Liver (tissue), 9 donors: ENCODE data around the gene C6orf163. TPM values are rescaled to one million over a fixed set of nuclear protein-coding genes. Genes with fewer than 3 reads are reported as not detected.

Source experiments
- DNase-seq: peaks from one replicate; pipeline ENCODE4 v3.0.0-alpha.2; 2017; ENCODE audit warnings: low spot score
- H3K27ac ChIP-seq, 2 donors: one replicate each; pipeline ENCODE4 v1.7.0; 2013; ENCODE audit warnings: inconsistent platforms in 2 of 2, low read length in 2 of 2, control low read depth in 1 of 2, low read depth in 1 of 2, mild to moderate bottlenecking in 1 of 2
- H3K27me3 ChIP-seq, 4 donors: one replicate each; pipeline versions ENCODE4 v1.6.1 to v1.7.0; 2013; ENCODE audit warnings: low read length in 3 of 4, inconsistent platforms in 1 of 4, mild to moderate bottlenecking in 1 of 4, moderate library complexity in 1 of 4; ENCODE audit not compliant: control insufficient read depth in 4 of 4, insufficient read depth in 4 of 4
- H3K36me3 ChIP-seq, 4 donors: one replicate each; pipeline versions ENCODE4 v1.6.1 to v1.7.0; 2013; ENCODE audit warnings: low read length in 3 of 4, mild to moderate bottlenecking in 3 of 4, low read depth in 1 of 4, moderate library complexity in 1 of 4; ENCODE audit not compliant: control insufficient read depth in 4 of 4, insufficient read depth in 3 of 4
- H3K4me1 ChIP-seq, 4 donors: one replicate each; pipeline versions ENCODE4 v1.6.1 to v1.7.0; 2013; ENCODE audit warnings: low read length in 3 of 4, mild to moderate bottlenecking in 3 of 4, moderate library complexity in 1 of 4; ENCODE audit not compliant: control insufficient read depth in 4 of 4, insufficient read depth in 4 of 4
- H3K4me3 ChIP-seq, 3 donors: one replicate each; pipeline versions ENCODE4 v1.6.1 to v1.7.0; 2013; ENCODE audit warnings: low read length in 3 of 3, control low read depth in 1 of 3, low read depth in 1 of 3, mild to moderate bottlenecking in 1 of 3
- H3K9ac ChIP-seq, 2 donors: one replicate each; pipeline ENCODE4 v1.7.0; 2013; ENCODE audit warnings: low read length in 2 of 2, mild to moderate bottlenecking in 2 of 2, moderate library complexity in 2 of 2, control low read depth in 1 of 2, low read depth in 1 of 2
- H3K9me3 ChIP-seq, 4 donors: one replicate each; pipeline versions ENCODE4 v1.6.1 to v1.7.0; 2013; ENCODE audit warnings: low read length in 3 of 4; ENCODE audit not compliant: control insufficient read depth in 4 of 4
- ATF3 ChIP-seq: IDR thresholded peaks from 2 replicates; pipeline ENCODE4 v1.6.1; 2016; ENCODE audit warnings: antibody characterized with exemption
- FOXA1 ChIP-seq: IDR thresholded peaks from 2 replicates; pipeline ENCODE4 v1.6.1; 2016; ENCODE audit warnings: antibody characterized with exemption
- FOXA2 ChIP-seq: IDR thresholded peaks from 2 replicates; pipeline ENCODE4 v1.6.1; 2016; ENCODE audit warnings: antibody characterized with exemption
- HNF4G ChIP-seq: IDR thresholded peaks from 2 replicates; pipeline ENCODE4 v1.6.1; 2016; ENCODE audit warnings: antibody characterized with exemption
- JUND ChIP-seq, 2 donors: IDR thresholded peaks; 2 replicates each; pipeline ENCODE4 v1.6.1; 2016; ENCODE audit warnings: antibody characterized with exemption in 2 of 2
- REST ChIP-seq: IDR thresholded peaks from 2 replicates; pipeline ENCODE4 v1.6.1; 2016; ENCODE audit warnings: antibody characterized with exemption, mild to moderate bottlenecking
- RXRA ChIP-seq, 2 donors: IDR thresholded peaks; 2 replicates each; pipeline ENCODE4 v1.6.1; 2017 to 2018; ENCODE audit warnings: antibody characterized with exemption in 2 of 2, mild to moderate bottlenecking in 1 of 2
- SP1 ChIP-seq: IDR thresholded peaks from 2 replicates; pipeline ENCODE4 v1.6.1; 2018; ENCODE audit warnings: antibody characterized with exemption, mild to moderate bottlenecking
- YY1 ChIP-seq: IDR thresholded peaks from 2 replicates; pipeline ENCODE4 v1.6.1; 2016; ENCODE audit warnings: antibody characterized with exemption, mild to moderate bottlenecking
- WGBS: extraction: QIAGEN DNeasy Blood & Tissue Kit; methylation state at CpG from one replicate; pipeline ENCODE4 v1.1.7; 2013; 5-methylcytosine and 5-hydroxymethylcytosine counted together
- polyA plus RNA-seq, 2 donors: library from polyadenylated mRNA; stranded (reverse) in 1 of 2; unstranded in 1 of 2; fragments of 200-250 nt in 1 of 2; fragments of >200 nt in 1 of 2; fragmentation: Nextera tagmentation in 1 of 2; extraction: Ambion mirVana in 1 of 2; gene quantifications; one replicate each; pipeline versions ENCODE4 v1.2.1 to v1.2.3, GENCODE V29; 2013 to 2015
- total RNA-seq, 2 donors: library from RNA; depleted of rRNA; stranded (reverse); fragments of >200 nt; gene quantifications; one replicate each; pipeline ENCODE4 v1.2.3, GENCODE V29; 2014
- TF ChIP-seq, protein P1 (sequence below): IDR thresholded peaks from 2 replicates; pipeline ENCODE4 v1.6.1; 2016; ENCODE audit warnings: antibody characterized with exemption
- TF ChIP-seq, protein P2 (sequence below): IDR thresholded peaks from 2 replicates; pipeline ENCODE4 v1.6.1; 2016; ENCODE audit warnings: antibody characterized with exemption
- TF ChIP-seq, protein P3 (sequence below): fragments of 150-350 bp; IDR thresholded peaks from 2 replicates; pipeline ENCODE4 v1.5.1; 2017; ENCODE audit warnings: improper control_type of control experiment, low read depth, low read length; ENCODE audit not compliant: missing input control
- donor health status: healthy.
- donor health status: healthy.
- donor health status: healthy.
- donor health status: healthy.
- donor health status: healthy.

C6orf163 gene
- total and polyA plus RNA-seq, 4 donors: 0.09 to 3.0 (median 0.67) TPM

DNA sequence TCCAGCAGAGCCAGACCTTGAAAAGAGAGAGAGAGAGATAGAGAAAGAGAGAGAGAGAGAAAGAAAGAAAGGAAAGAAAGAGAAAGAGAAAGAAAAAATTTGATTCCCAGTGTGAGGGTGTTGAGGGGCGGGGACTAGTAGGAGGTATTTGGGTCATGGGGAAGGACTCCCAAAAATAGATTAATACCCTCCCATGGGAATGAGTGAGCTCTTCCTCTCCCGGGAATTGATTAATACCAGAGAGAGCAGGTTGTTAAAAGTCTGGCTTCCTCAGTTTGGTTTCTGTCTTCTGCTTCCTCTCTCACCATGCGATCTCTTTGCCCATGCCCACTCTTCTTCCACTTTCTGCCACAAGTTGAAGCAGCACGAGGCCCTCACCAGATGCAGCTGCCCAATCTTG lies 34.3 kb downstream of the C6orf163 start:
- Histone ChIP-seq H3K9ac (no peak overlapping the region), H3K36me3 (no peaks in the 10 kb centered on the region), H3K9me3 (no peaks in the 10 kb centered on the region), H3K27me3 (no peaks in the 10 kb centered on the region), H3K4me3 (no peak overlapping the region), H3K27ac (no peak overlapping the region), H3K4me1 (no peaks in the 10 kb centered on the region)
- TF ChIP-seq, protein P1, sequence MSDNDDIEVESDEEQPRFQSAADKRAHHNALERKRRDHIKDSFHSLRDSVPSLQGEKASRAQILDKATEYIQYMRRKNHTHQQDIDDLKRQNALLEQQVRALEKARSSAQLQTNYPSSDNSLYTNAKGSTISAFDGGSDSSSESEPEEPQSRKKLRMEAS: no peak
- 91% methylated on average over 4 of the region's 4 CpGs for WGBS
- DNase-seq: no peak

- 93% methylated on average over 5 of the region's 5 CpGs for WGBS
Observed at GRCh38 chr6:87382861-87383260, 38.2 kb downstream of the C6orf163 start.

DNA sequence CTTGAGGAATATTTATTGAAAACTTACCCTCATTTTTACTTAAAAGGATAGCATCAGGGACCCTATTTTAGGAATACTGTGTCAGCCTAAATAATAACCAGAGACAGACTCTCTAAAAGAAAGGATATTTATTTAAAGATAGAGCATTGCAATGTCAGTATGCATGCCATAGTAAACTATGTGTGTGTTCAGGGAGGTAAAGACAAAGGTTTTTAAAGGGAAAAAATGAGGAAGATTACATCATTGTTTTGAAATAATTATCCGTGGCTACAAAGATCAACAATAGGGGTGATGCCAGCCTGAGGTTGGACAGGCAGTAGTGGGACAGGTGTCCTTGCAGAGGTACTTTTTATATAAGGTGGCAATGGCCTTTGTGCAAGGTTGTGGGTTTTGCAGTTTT lies 39.4 kb downstream of the C6orf163 start:
- H3K27ac ChIP-seq: no peak overlapping the region
- H3K4me3 ChIP-seq: no peak overlapping the region
- H3K36me3 ChIP-seq: no peaks in the 10 kb centered on the region
- no peaks in the 10 kb centered on the region for H3K9me3 ChIP-seq
- WGBS: 34% methylated on average over 1 of the region's 1 CpG
- DNase-seq: no peak
- H3K27me3 ChIP-seq: no peaks in the 10 kb centered on the region
- no peaks in the 10 kb centered on the region for H3K4me1 ChIP-seq
- H3K9ac ChIP-seq: no peak overlapping the region
- TF ChIP-seq, protein P2, sequence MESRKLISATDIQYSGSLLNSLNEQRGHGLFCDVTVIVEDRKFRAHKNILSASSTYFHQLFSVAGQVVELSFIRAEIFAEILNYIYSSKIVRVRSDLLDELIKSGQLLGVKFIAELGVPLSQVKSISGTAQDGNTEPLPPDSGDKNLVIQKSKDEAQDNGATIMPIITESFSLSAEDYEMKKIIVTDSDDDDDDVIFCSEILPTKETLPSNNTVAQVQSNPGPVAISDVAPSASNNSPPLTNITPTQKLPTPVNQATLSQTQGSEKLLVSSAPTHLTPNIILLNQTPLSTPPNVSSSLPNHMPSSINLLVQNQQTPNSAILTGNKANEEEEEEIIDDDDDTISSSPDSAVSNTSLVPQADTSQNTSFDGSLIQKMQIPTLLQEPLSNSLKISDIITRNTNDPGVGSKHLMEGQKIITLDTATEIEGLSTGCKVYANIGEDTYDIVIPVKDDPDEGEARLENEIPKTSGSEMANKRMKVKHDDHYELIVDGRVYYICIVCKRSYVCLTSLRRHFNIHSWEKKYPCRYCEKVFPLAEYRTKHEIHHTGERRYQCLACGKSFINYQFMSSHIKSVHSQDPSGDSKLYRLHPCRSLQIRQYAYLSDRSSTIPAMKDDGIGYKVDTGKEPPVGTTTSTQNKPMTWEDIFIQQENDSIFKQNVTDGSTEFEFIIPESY: no peak
- TF ChIP-seq JUND (IDR thresholded peaks at IDR 0.05): no peak
- no peak for TF ChIP-seq RXRA (IDR thresholded peaks at IDR 0.05)
- no peak for TF ChIP-seq YY1
- TF ChIP-seq HNF4G: no peak
- no peak for TF ChIP-seq SP1
- TF ChIP-seq, protein P3, sequence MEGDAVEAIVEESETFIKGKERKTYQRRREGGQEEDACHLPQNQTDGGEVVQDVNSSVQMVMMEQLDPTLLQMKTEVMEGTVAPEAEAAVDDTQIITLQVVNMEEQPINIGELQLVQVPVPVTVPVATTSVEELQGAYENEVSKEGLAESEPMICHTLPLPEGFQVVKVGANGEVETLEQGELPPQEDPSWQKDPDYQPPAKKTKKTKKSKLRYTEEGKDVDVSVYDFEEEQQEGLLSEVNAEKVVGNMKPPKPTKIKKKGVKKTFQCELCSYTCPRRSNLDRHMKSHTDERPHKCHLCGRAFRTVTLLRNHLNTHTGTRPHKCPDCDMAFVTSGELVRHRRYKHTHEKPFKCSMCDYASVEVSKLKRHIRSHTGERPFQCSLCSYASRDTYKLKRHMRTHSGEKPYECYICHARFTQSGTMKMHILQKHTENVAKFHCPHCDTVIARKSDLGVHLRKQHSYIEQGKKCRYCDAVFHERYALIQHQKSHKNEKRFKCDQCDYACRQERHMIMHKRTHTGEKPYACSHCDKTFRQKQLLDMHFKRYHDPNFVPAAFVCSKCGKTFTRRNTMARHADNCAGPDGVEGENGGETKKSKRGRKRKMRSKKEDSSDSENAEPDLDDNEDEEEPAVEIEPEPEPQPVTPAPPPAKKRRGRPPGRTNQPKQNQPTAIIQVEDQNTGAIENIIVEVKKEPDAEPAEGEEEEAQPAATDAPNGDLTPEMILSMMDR: no peak
- no peak for TF ChIP-seq REST
- TF ChIP-seq FOXA1: no peak

More at GRCh38 chr6:87382861-87383260, 38.2 kb downstream of the C6orf163 start:
- DNase-seq: no peak
- Histone ChIP-seq H3K27me3 (no peaks in the 10 kb centered on the region), H3K36me3 (no peaks in the 10 kb centered on the region), H3K9ac (no peak overlapping the region), H3K4me1 (no peaks in the 10 kb centered on the region), H3K9me3 (no peaks in the 10 kb centered on the region), H3K4me3 (no peak overlapping the region), H3K27ac (no peak overlapping the region)
- TF ChIP-seq, protein P2: no peak
- TF ChIP-seq YY1 (no peak), FOXA1 (no peak), FOXA2 (no peak), ATF3 (no peak)
- TF ChIP-seq, protein P3: no peak
